Measurements from ENCODE around the gene ZNF536. TPM values are rescaled to one million over a fixed set of nuclear protein-coding genes. Genes with fewer than 3 reads are reported as not detected.

ZNF536 gene
- total and polyA plus RNA-seq, 2 donors (not counting 3 experiments of a cell fraction or from before 2014, with no cell fraction given), result not detected

- DNase-seq (ENCODE audit: low read depth, low spot score) (no peak), FAIRE-seq (no peak)
- dilution Hi-C loops (cut with MboI; ENCODE audit: extremely low pct_ligation_motif_present, low sequenced_read_pairs) (no loop called here), intact Hi-C loops (cut with micrococcal nuclease) (no loop called here)
- H4K20me1 ChIP-seq (replicated peaks; ENCODE audit: control insufficient read depth, extremely low read depth, insufficient read depth, low read length), result no peaks in the 10 kb centered on the region
- CTCF ChIA-PET, result no interaction called here
- no peak for TF ChIP-seq FOS (IDR thresholded peaks at IDR 0.05; ENCODE audit: borderline replicate concordance, insufficient read depth, low read length)
- TF ChIP-seq EZH2 (IDR thresholded peaks at IDR 0.05; ENCODE audit: borderline replicate concordance, low read depth, low read length, severe bottlenecking), result no peak
- TF ChIP-seq GATA2 (IDR thresholded peaks at IDR 0.05; ENCODE audit: insufficient read depth, insufficient read length, low read depth, low read length), result no peak
- TF ChIP-seq MYC (IDR thresholded peaks at IDR 0.05; ENCODE audit: low read depth, low read length), result no peak
- TF ChIP-seq CTCF (IDR thresholded peaks at IDR 0.05; ENCODE audit: extremely low read depth in 1 of 2, insufficient read depth in 1 of 2, low read depth in 1 of 2, low read length in 2 of 2), result no peak
- no peak for TF ChIP-seq POLR2AphosphoS5 (IDR thresholded peaks at IDR 0.05; ENCODE audit: insufficient read depth, low read depth, low read length)
- no peak for TF ChIP-seq POLR2A (IDR thresholded peaks at IDR 0.05; ENCODE audit: low read depth, low read length)
- TF ChIP-seq JUN (IDR thresholded peaks at IDR 0.05; ENCODE audit: borderline replicate concordance, insufficient read depth, insufficient read length, low read depth), result no peak
- no peak for TF ChIP-seq MAX (IDR thresholded peaks at IDR 0.05; ENCODE audit: insufficient read depth, insufficient read length)
- H2AFZ ChIP-seq (ENCODE audit: low read depth, low read length), result no peak overlapping the region
- H3K27ac ChIP-seq (ENCODE audit: insufficient read depth, low read depth, low read length), result no peak overlapping the region
- POLR2A ChIA-PET, result no interaction called here
- no peaks in the 10 kb centered on the region for H3K27me3 ChIP-seq (ENCODE audit: control insufficient read depth in 2 of 2, insufficient read depth in 2 of 2, low read length in 2 of 2)
- H3K9ac ChIP-seq (replicated peaks; ENCODE audit: extremely low read depth, insufficient read depth, low read length), result no peak overlapping the region
- H3K79me2 ChIP-seq (ENCODE audit: control insufficient read depth, insufficient read depth, low read length), result no peaks in the 10 kb centered on the region
- no TSS peak for BruUV-seq (replicated peaks)
- no peaks in the 10 kb centered on the region for H3K36me3 ChIP-seq (ENCODE audit: control insufficient read depth in 2 of 2, extremely low read depth in 1 of 2, insufficient read depth in 2 of 2, low read length in 2 of 2)
- no peak overlapping the region for H3K4me3 ChIP-seq (replicated peaks in 1 of 3; ENCODE audit: insufficient read depth in 1 of 3, low read depth in 1 of 3, low read length in 3 of 3)
- no peaks in the 10 kb centered on the region for H3K9me1 ChIP-seq (replicated peaks; ENCODE audit: control insufficient read depth, extremely low read depth, insufficient read depth, low read length)
- no peak overlapping the region for H3K4me2 ChIP-seq (ENCODE audit: insufficient read depth, low read length)
- H3K9me3 ChIP-seq (replicated peaks; ENCODE audit: control insufficient read depth, insufficient read depth, low read length), result peaks cover 4% of the 10 kb centered on the region
- no peaks in the 10 kb centered on the region for H3K4me1 ChIP-seq (ENCODE audit: control insufficient read depth, extremely low read depth, insufficient read depth, low read length)
These were observed 120.5 kb downstream of the ZNF536 start for GRCh38 chr19:30492586-30493270.
